LNCaP clone FGC (cell line): ENCODE data around the gene PIH1D1.

Experiments
- DNase-seq: peaks from one replicate; pipeline ENCODE4 v3.0.0-alpha.2; 2011; ENCODE audit warnings: low read depth
- H3K4me3 ChIP-seq: 2 replicates; pipeline ENCODE4 v1.5.1; 2011; ENCODE audit warnings: mild to moderate bottlenecking, low read depth, low read length, control low read depth
- TF ChIP-seq, protein P1 (sequence below): IDR thresholded peaks from 2 replicates; pipeline ENCODE4 v1.5.1; 2012; ENCODE audit warnings: mild to moderate bottlenecking; ENCODE audit not compliant: control insufficient read depth, insufficient read depth; ENCODE audit errors: extremely low read depth

PIH1D1 gene

DNA sequence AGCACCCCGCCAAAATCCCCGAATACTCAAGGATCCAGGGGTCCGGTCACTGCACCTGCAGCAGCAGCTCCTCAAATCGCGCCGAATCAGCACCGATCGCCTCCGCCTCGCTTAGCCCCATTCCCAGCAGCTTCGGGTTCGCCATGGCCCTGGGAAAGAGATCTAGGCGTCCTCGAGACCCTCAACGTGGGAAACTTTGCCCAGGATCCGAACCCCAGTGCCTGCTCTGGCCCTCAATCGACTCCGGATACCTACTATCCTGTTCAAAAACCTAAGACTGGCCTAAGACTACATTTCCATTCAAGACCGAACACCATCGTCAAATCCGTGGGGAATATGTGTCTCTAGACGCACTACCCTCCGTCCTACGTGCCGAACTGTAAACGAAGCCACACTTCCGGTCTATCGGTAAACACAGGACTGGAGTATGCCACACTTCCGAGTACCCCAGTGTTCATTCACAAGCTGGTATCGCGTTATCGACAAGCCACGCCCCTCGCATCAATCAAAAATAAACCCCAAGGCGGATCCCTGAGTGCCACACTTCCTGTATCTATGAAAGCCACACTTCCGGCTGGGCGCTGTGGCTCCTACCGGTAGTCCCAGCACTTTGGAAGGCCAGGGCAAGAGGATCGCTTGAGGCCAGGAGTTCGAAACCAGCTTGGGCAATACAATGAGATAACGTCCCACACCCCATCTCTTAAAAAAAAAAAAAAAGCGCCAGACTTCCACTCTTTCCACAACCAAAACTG, at the start of gene PIH1D1:
TSS of gene PIH1D1 (minus strand) at position 385 of the 752 bp plus-strand sequence. CDS start at position 145, 240 bp downstream.
- peak; percentile 99 for DNase-seq
- TF ChIP-seq, protein P1, sequence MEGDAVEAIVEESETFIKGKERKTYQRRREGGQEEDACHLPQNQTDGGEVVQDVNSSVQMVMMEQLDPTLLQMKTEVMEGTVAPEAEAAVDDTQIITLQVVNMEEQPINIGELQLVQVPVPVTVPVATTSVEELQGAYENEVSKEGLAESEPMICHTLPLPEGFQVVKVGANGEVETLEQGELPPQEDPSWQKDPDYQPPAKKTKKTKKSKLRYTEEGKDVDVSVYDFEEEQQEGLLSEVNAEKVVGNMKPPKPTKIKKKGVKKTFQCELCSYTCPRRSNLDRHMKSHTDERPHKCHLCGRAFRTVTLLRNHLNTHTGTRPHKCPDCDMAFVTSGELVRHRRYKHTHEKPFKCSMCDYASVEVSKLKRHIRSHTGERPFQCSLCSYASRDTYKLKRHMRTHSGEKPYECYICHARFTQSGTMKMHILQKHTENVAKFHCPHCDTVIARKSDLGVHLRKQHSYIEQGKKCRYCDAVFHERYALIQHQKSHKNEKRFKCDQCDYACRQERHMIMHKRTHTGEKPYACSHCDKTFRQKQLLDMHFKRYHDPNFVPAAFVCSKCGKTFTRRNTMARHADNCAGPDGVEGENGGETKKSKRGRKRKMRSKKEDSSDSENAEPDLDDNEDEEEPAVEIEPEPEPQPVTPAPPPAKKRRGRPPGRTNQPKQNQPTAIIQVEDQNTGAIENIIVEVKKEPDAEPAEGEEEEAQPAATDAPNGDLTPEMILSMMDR: no peak
- H3K4me3 ChIP-seq: peak within 1 kb of the TSS; percentile 78

DNA sequence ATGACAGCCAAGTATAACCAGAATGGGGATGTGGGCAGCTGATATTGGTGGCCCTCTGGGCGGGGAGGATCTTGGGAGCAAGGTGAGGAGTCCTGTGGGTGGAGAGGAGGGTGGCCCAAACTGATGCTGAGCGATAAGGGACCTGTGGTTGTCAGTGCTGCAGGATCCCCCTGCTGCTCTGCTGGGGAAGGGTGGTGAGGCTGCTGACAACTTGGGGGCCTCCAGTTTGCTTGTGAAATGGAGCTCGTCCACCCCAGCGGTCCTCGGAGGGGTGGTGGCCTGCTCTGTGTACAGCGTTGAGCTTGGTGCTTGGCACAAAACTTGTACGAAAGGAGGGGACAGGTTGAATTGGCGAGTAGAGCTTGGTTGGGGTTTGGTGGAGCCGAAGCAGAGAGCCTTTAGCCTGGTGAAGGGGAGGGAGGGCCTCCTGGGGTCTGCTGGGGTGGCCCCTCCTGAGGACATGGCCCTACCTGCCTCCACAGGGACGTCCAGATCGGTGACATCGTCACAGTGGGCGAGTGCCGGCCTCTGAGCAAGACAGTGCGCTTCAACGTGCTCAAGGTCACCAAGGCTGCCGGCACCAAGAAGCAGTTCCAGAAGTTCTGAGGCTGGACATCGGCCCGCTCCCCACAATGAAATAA, 47.5 kb upstream of the PIH1D1 start:
- DNase-seq: no peak
- TF ChIP-seq, protein P1: no peak
- H3K4me3 ChIP-seq: no peak overlapping the region

DNA sequence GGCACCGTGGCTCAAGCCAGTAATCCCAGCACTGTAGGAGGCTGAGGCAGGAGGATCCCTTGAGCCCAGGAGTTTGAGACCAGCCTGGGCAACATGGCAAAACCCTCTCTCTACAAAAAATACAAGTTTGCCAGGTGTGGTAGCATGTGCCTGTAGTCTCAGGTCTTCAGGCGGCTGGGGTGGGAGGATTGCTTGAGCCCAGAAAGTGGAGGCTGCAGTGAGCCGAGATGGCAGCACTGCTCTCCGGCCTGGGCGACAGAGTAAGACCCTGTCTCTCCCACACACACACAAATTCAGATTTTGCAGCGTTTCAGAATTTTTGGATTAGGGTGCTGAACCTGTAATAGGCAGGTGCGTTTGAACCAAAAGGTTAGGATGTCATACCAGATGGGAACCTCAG, 46.9 kb upstream of the PIH1D1 start:
- no peak overlapping the region for H3K4me3 ChIP-seq
- TF ChIP-seq, protein P1: no peak

DNA sequence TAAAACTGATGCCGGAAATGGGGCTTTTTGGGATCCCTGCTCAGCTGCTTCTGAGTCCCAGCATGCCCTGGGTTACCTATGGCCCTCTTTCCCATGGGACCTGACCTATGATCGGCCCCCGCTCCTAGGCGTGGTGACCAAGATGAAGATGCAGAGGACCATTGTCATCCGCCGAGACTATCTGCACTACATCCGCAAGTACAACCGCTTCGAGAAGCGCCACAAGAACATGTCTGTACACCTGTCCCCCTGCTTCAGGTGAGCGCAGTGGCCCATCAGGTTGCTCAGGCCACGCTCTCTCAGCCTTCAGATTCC, 46.1 kb upstream of the PIH1D1 start:
- peak overlapping the region; percentile 72 for H3K4me3 ChIP-seq
- no peak for DNase-seq
- TF ChIP-seq, protein P1: no peak

More for the DNA sequence above, 46.9 kb upstream of the PIH1D1 start:
- no peak for DNase-seq

DNA sequence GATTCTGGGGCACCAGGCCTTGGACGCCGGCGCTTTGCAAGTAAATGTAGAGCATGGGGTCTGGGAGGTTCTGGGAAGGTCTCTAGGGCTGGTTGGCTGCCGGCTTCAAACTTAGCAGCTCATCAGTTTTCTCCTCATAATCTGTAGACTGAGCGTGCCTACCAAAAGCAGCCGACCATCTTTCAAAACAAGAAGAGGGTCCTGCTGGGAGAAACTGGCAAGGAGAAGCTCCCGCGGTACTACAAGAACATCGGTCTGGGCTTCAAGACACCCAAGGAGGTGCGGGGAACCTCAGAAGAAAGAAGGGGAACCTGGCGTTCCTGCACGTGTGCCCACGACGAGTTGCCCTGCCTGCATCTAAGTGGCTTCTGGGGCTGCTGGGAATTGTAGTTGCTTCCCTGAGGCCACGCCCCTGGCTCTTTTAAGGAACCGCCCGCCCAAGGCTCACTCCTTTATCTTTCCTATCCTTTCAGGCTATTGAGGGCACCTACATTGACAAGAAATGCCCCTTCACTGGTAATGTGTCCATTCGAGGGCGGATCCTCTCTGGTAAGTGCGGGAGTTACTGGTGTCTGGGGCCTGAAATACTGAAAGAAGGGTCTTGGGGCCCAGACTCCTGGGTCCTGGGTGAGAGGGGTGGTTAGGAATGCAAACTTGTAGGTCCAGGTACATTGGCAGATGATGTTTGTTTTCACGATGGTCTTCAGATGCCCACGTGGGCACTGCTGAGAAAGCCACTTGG, 45.6 kb upstream of the PIH1D1 start:
- TF ChIP-seq, protein P1: no peak
- DNase-seq: no peak
- peak overlapping the region; percentile 72 for H3K4me3 ChIP-seq

DNA sequence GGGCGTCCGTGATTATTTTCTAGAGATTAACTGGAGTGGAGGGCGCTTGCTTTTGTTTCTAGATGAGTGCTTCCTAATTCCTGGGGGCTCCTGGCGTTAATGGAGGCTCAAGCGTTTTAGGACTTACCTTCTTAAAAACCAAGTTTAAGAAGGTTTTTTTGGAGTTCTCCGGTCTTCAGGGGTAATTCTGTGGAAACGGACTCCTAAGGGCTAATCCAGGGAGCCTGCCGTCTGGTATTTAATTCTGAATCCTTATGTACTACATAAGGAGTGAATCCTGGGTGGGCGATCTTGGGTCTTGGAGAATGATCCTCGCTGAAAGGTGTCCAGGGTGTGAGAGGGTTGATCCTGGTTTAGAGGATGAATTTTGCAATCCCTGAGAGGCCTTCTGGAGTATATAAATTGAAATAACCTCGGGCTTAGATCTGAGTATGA, 45.0 kb upstream of the PIH1D1 start:
- TF ChIP-seq, protein P1: no peak
- peak overlapping the region; percentile 72 for H3K4me3 ChIP-seq
- no peak for DNase-seq
